Panc1 (cell line): ENCODE measurements around the gene ELK3. TPM values are rescaled to one million over a fixed set of nuclear protein-coding genes. Genes with fewer than 3 reads are reported as not detected.

Experiments
- ATAC-seq: fragments of 200-7000 bp; cut with Tn5 transposase; 2 replicates; pipeline ENCODE4 v1.9.1; 2020; ENCODE audit warnings: mild to moderate bottlenecking, moderate library complexity
- BruUV-seq: library from RNA; stranded (reverse); fragments of 400-500 nt; replicated peaks from 2 replicates; lab custom pipeline; 2021; lab: Mats Ljungman, UMichigan
- CTCF ChIA-PET: fragments of 300-600 bp; sonication (Branson Sonifier 250); formaldehyde crosslinking; loops from one replicate; lab custom pipeline; 2022; ENCODE audit warnings: antibody characterized with exemption; lab: Charles Lee
- POLR2A ChIA-PET: fragments of 300-600 bp; sonication (Branson Sonifier 250); formaldehyde crosslinking; loops from one replicate; lab custom pipeline; 2022; ENCODE audit warnings: antibody characterized with exemption; lab: Charles Lee
- DNase-seq: peaks from one replicate; pipeline ENCODE4 v3.0.0-alpha.2; 2010; ENCODE audit warnings: low read depth, low spot score
- H3K27ac ChIP-seq: 2 replicates; pipeline ENCODE4 v1.5.1; 2011; ENCODE audit warnings: mild to moderate bottlenecking, low read length, inconsistent platforms
- H3K27me3 ChIP-seq: fragments of 200-500 bp; sonication (Bioruptor generic); 2 replicates; pipeline ENCODE4 v1.6.0; 2014; ENCODE audit warnings: low read length, inconsistent platforms; ENCODE audit not compliant: control insufficient read depth, insufficient read depth
- H3K36me3 ChIP-seq: fragments of 200-500 bp; sonication (Bioruptor generic); 2 replicates; pipeline ENCODE4 v1.5.1; 2014; ENCODE audit warnings: inconsistent platforms, mild to moderate bottlenecking, low read length, moderate library complexity; ENCODE audit not compliant: control insufficient read depth, insufficient read depth
- H3K4me1 ChIP-seq: 2 replicates; pipeline ENCODE4 v1.5.1; 2011; ENCODE audit warnings: inconsistent platforms, mild to moderate bottlenecking, low read length, moderate library complexity; ENCODE audit not compliant: control insufficient read depth, insufficient read depth
- H3K4me3 ChIP-seq, 2 experiments: 2 replicates each; pipeline ENCODE4 v1.5.1; 2011 to 2012; ENCODE audit warnings: low read depth in 2 of 2, low read length in 2 of 2, mild to moderate bottlenecking in 2 of 2, inconsistent platforms in 1 of 2, moderate library complexity in 1 of 2
- H3K9me3 ChIP-seq: fragments of 200-500 bp; sonication (Bioruptor generic); 2 replicates; pipeline ENCODE4 v1.5.1; 2014; ENCODE audit warnings: low read depth, mild to moderate bottlenecking, inconsistent platforms, low read length, moderate library complexity; ENCODE audit not compliant: control insufficient read depth, insufficient read depth
- CTCF ChIP-seq: fragments of 450-650 bp; IDR thresholded peaks from 2 replicates; pipeline ENCODE4 v1.5.1; 2017; ENCODE audit warnings: mild to moderate bottlenecking
- POLR2AphosphoS5 ChIP-seq: IDR thresholded peaks from 2 replicates; pipeline ENCODE4 v1.6.1; 2012; ENCODE audit warnings: mild to moderate bottlenecking, low read depth, low read length, moderate library complexity
- REST ChIP-seq, 2 experiments: IDR thresholded peaks; 2 replicates each; pipeline ENCODE4 v1.6.1; 2011 to 2012; ENCODE audit warnings: low read depth in 2 of 2, control low read depth in 1 of 2, low read length in 1 of 2, mild to moderate bottlenecking in 1 of 2, moderate library complexity in 1 of 2; ENCODE audit not compliant: insufficient read depth in 1 of 2
- SIN3A ChIP-seq: IDR thresholded peaks from 2 replicates; pipeline ENCODE4 v1.6.1; 2012; ENCODE audit warnings: low read depth, mild to moderate bottlenecking, low read length, moderate library complexity, borderline replicate concordance; ENCODE audit not compliant: insufficient read depth
- TCF7L2 ChIP-seq: IDR thresholded peaks from 2 replicates; pipeline ENCODE4 v1.6.1; 2011; ENCODE audit warnings: mild to moderate bottlenecking, low read depth, low read length, inconsistent platforms
- in situ Hi-C: cut with HindIII; loops from 2 replicates; pipeline ENCODE4 v1.10.0; 2016; ENCODE audit warnings: low sequenced_read_pairs, low pct_unique_long_range_greater_than_20kb
- intact Hi-C: fragments of 100-400 bp; cut with micrococcal nuclease; formaldehyde crosslinking; loops from one replicate; pipeline ENCODE4 v1.10.0; 2022; ENCODE audit not compliant: unreplicated experiment
- total RNA-seq: library from RNA; stranded (reverse); gene quantifications from one replicate; pipeline ENCODE4 v1.2.1, GENCODE V29; 2021; ENCODE audit not compliant: unreplicated experiment

Gene ELK3
- total RNA-seq, 1 experiment from 2014 or later, result 25.1 TPM

GRCh38 chr12:96225994-96226399, 31.8 kb downstream of the ELK3 start:
- ATAC-seq, result no peak
- ChIA-PET CTCF (no interaction called here), POLR2A (no interaction called here)
- no peak overlapping the region for H3K27ac ChIP-seq
- H3K4me3 ChIP-seq, result no peak overlapping the region
- H3K4me1 ChIP-seq, result no peaks in the 10 kb centered on the region
- no peak for TF ChIP-seq REST (IDR thresholded peaks at IDR 0.05; ENCODE audit: insufficient read depth in 1 of 2, low read depth in 2 of 2, low read length in 1 of 2)
- TF ChIP-seq TCF7L2, result no peak
- no peak for TF ChIP-seq SIN3A
- TF ChIP-seq CTCF, result no peak
- TF ChIP-seq POLR2AphosphoS5, result no peak
- no peaks in the 10 kb centered on the region for H3K9me3 ChIP-seq
- in situ Hi-C loops, result no loop called here
- no TSS peak for BruUV-seq
- H3K27me3 ChIP-seq, result no peaks in the 10 kb centered on the region
- H3K36me3 ChIP-seq, result no peaks in the 10 kb centered on the region
- DNase-seq, result no peak
- intact Hi-C loops, result no loop called here

- ChIA-PET POLR2A (no interaction called here), CTCF (no interaction called here)
- H3K27me3 ChIP-seq, result no peaks in the 10 kb centered on the region
- no peaks in the 10 kb centered on the region for H3K36me3 ChIP-seq
- H3K9me3 ChIP-seq, result no peaks in the 10 kb centered on the region
- ATAC-seq (no peak), DNase-seq (no peak)
- H3K27ac ChIP-seq, result no peak overlapping the region
- no peaks in the 10 kb centered on the region for H3K4me1 ChIP-seq
- H3K4me3 ChIP-seq, result no peak overlapping the region
- TF ChIP-seq SIN3A (no peak), CTCF (no peak), TCF7L2 (no peak), REST (IDR thresholded peaks at IDR 0.05; ENCODE audit: insufficient read depth in 1 of 2, low read depth in 2 of 2, low read length in 1 of 2) (no peak), POLR2AphosphoS5 (no peak)
- intact Hi-C loops (no loop called here), in situ Hi-C loops (no loop called here)
- no TSS peak for BruUV-seq
Measured at GRCh38 chr12:96226401-96226800, 32.2 kb downstream of the ELK3 start.
